Nephron progenitor cell (in vitro differentiated cells): Measurements from ENCODE around the gene SCD5.
A peak's percentile ranks its signal among the peaks of the same experiment; 100 is the strongest.

Experiments used
- DNase-seq: peaks from one replicate; pipeline ENCODE4 v3.0.0; 2021
- H3K27ac Mint-ChIP-seq: 2 replicates; pipeline ENCODE4 v1.8.0; 2021; ENCODE audit warnings: mild to moderate bottlenecking, moderate library complexity, mixed read lengths
- H3K27me3 Mint-ChIP-seq: 2 replicates; pipeline ENCODE4 v1.8.0; 2021; ENCODE audit warnings: mild to moderate bottlenecking, low read depth, mixed read lengths; ENCODE audit not compliant: poor library complexity
- H3K36me3 Mint-ChIP-seq: 2 replicates; pipeline ENCODE4 v1.8.0; 2021; ENCODE audit warnings: low read depth, mixed read lengths
- H3K4me1 Mint-ChIP-seq: 2 replicates; pipeline ENCODE4 v1.8.0; 2021; ENCODE audit warnings: mixed read lengths
- H3K4me3 Mint-ChIP-seq: 2 replicates; pipeline ENCODE4 v1.8.0; 2021; ENCODE audit warnings: mild to moderate bottlenecking, moderate library complexity, mixed read lengths
- H3K9me3 Mint-ChIP-seq: 2 replicates; pipeline ENCODE4 v1.8.0; 2021; ENCODE audit warnings: mild to moderate bottlenecking, moderate library complexity, mixed read lengths
- TF ChIP-seq, protein P1 (sequence below): fragments of 200-600 bp; sonication (generic); IDR thresholded peaks from 2 replicates; pipeline ENCODE4 v1.5.0; 2021; ENCODE audit warnings: antibody characterized with exemption

SCD5 gene

DNA sequence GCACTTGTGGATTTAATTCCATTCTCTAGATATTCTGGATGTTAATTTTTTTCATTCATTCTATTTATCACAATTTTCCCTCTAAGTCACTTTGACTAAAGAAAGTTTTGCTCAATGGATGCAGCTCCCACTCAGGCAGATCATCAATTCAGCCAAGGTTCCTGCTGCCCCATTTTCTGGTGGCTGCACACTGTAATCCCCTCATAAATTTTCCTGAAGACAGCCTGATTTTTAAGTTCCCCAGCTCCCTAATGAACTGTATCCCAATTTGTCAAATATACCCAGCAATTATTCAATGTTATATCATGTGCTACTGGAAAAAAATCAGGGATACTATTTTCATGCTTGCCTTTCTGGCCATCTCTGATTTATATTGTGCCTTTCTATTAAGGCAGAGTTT, 61.2 kb downstream of the SCD5 start:
- Mint-ChIP-seq H3K4me1 (peaks cover 36% of the 10 kb centered on the region), H3K27ac (peak overlapping the region; percentile 4), H3K9me3 (no peaks in the 10 kb centered on the region), H3K27me3 (peaks cover 4% of the 10 kb centered on the region), H3K4me3 (no peak overlapping the region), H3K36me3 (no peaks in the 10 kb centered on the region)
- no peak for DNase-seq
- TF ChIP-seq, protein P1, sequence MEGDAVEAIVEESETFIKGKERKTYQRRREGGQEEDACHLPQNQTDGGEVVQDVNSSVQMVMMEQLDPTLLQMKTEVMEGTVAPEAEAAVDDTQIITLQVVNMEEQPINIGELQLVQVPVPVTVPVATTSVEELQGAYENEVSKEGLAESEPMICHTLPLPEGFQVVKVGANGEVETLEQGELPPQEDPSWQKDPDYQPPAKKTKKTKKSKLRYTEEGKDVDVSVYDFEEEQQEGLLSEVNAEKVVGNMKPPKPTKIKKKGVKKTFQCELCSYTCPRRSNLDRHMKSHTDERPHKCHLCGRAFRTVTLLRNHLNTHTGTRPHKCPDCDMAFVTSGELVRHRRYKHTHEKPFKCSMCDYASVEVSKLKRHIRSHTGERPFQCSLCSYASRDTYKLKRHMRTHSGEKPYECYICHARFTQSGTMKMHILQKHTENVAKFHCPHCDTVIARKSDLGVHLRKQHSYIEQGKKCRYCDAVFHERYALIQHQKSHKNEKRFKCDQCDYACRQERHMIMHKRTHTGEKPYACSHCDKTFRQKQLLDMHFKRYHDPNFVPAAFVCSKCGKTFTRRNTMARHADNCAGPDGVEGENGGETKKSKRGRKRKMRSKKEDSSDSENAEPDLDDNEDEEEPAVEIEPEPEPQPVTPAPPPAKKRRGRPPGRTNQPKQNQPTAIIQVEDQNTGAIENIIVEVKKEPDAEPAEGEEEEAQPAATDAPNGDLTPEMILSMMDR = no peak

DNA sequence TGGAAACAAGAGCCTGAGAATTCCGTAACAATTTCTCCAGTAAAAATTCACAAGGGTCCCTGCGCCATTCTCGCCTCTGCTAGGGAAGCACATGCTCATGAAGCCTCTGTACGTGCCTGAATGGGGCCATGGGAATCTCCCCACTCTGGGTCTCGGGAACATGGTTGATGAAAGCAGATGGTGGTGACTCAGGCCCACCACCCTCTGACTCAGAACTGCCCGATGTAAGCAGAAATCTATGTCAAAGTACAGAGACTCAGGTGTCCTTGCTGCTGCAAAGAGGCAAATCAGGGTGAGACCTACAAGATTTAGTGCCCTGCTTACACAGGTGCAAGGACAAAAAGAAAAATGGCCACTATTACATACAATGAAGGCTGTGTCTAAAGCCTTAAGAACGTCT, 65.0 kb downstream of the SCD5 start:
- Mint-ChIP-seq H3K27me3 (peaks cover 14% of the 10 kb centered on the region), H3K9me3 (peaks cover 18% of the 10 kb centered on the region), H3K4me3 (no peak overlapping the region), H3K4me1 (peaks cover 36% of the 10 kb centered on the region), H3K36me3 (peaks cover 13% of the 10 kb centered on the region), H3K27ac (no peak overlapping the region)
- TF ChIP-seq, protein P1 = no peak
- DNase-seq = no peak

DNA sequence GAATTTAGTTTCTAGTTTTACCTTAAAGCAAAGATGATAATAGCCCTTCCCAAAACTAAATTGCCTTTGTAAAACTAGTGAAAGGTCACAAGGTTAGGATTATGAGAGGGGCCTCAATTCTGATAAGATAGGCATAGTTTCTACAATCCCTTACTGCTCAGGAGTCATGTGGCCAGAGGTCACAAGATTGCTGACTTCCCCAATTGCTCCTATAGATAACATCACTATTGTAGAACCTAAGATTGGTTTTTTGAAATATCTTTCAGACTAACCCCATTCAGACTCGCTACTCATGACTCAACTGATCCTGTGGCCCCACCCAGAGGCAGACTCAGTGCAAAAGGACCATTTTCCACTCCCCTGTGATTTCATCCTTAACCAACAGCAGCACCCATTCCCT, 70.3 kb downstream of the SCD5 start:
- peaks cover 23% of the 10 kb centered on the region for H3K9me3 Mint-ChIP-seq
- H3K27ac Mint-ChIP-seq = no peak overlapping the region
- H3K36me3 Mint-ChIP-seq = peaks cover 17% of the 10 kb centered on the region
- no peak for DNase-seq
- peaks cover 11% of the 10 kb centered on the region for H3K4me1 Mint-ChIP-seq
- TF ChIP-seq, protein P1 = no peak
- H3K4me3 Mint-ChIP-seq = no peak overlapping the region
- H3K27me3 Mint-ChIP-seq = peaks cover 22% of the 10 kb centered on the region

DNA sequence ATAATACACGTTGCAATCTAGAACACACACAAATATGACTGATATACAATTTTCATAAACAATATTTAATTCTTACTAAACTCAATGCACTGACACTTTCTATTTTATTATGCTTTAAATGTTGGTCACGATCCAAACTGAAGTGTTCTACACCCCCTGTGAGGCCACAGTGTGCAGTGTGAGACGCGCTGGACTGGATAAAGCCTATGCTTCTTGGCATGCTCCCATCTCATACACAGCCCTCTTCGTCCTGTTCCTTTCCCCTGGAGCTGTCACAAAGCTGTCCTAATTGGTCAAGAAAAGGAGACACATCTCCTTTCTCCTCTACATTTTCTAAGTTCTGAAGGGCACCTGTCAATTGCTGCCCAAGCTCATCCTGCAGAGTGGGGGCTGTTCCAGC, 72.0 kb downstream of the SCD5 start:
- no peak overlapping the region for H3K4me3 Mint-ChIP-seq
- DNase-seq = no peak

DNA sequence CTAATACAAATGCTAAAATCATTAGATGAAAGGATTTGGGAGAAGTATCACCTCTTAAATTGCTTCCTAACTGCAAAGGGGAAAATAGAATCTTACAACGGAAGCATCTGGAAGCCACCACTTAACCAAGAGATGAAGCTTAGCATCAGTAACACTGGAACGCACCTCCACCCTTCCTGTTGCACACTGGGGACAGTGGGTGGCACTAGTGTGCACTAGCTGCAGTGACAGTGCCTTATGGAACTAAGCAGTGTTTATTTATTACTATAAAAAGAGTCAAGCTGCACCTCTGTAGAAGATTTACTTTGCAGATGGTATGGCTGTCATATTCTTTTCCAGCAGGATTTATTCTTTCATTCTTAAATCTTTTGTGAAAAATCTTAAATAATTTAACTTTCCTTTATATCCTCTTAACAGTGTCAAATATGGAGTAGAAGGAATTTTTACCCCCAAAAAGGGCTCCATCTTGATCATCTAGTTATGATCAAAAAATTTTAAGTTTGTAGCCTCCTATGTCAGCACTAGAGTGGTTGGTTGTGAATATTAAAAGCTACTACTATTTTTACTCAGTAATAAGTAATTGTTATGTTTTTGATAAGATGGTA, 76.7 kb downstream of the SCD5 start:
- no peaks in the 10 kb centered on the region for H3K9me3 Mint-ChIP-seq
- TF ChIP-seq, protein P1 = peak; percentile 34
- peaks cover 9% of the 10 kb centered on the region for H3K4me1 Mint-ChIP-seq
- H3K36me3 Mint-ChIP-seq = no peaks in the 10 kb centered on the region
- no peak overlapping the region for H3K4me3 Mint-ChIP-seq
- H3K27me3 Mint-ChIP-seq = peaks cover 5% of the 10 kb centered on the region
- DNase-seq = peak; percentile 16
- H3K27ac Mint-ChIP-seq = no peak overlapping the region

More for the DNA sequence above, 72.0 kb downstream of the SCD5 start:
- H3K27me3 Mint-ChIP-seq = peaks cover 15% of the 10 kb centered on the region
- peaks cover 7% of the 10 kb centered on the region for H3K4me1 Mint-ChIP-seq
- TF ChIP-seq, protein P1 = no peak
- peaks cover 23% of the 10 kb centered on the region for H3K9me3 Mint-ChIP-seq
- no peak overlapping the region for H3K27ac Mint-ChIP-seq
- peaks cover 17% of the 10 kb centered on the region for H3K36me3 Mint-ChIP-seq

DNA sequence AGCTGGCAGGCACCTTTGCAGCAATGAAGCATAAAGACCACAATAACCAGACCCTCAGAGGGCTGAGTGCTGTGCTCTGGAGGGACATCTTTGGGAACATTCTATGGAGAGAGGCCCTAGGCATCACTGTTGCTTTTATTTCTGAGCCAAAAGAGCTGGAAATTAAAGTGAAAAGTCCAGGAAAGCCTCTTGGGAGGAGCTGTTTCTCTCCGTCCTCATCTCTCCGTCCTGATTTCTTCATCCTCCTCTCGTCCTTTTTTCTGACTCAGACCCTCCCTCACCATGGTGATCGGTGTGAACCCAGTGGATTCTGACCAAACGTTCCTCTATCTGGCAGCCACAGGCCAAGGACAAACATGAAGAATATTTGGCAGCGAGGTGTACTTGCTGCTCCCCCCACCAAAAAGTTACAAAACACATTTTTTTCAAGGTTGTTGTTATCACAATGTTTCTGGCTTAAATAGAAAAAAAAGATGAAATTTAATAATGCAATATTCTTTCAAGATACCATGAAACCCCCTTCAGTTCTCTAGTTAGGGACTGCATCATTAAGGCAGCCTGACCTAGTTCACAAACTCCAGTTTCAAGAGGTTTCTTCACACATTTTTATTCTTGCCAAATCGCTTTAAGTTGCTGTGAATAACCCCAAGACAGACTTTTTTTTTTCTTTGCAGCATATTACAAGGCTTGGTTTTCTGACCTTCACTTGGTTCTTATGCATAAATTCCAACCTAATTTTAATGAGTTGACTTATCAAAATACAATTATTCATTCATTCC, 80.2 kb downstream of the SCD5 start:
- Mint-ChIP-seq H3K27me3 (peaks cover 15% of the 10 kb centered on the region), H3K4me1 (peaks cover 16% of the 10 kb centered on the region), H3K36me3 (no peaks in the 10 kb centered on the region), H3K9me3 (no peaks in the 10 kb centered on the region), H3K27ac (peak overlapping the region; percentile 92), H3K4me3 (no peak overlapping the region)
- TF ChIP-seq, protein P1 = no peak
- DNase-seq = no peak
